Right hindlimb (tissue), 1 donor: ENCODE data around the gene LRP11.

Source experiments
- DNase-seq: peaks from one replicate; pipeline ENCODE4 v3.0.0-alpha.2; 2018

LRP11 gene

DNA sequence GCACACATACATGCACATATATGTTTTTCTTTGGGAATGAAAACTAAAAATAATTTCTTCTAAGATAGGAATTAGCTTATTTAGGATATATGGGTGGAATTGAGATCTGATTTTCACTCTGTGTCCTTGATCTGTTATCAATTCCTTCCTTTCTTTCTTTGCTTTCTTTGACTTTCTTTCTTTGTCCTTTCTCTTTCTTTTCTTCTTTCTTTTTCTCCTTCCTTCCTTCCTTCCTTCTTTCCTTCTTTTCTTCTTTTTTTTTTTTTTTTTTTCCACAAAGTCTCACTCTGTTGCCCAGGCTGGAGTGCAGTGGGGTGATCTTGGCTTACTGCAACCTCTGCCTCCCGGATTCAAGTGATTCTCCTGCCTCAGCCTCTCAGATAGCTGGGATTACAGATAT lies 86.5 kb downstream of the LRP11 start:
- DNase-seq: no peak

- DNase-seq: no peak
Measured at GRCh38 chr6:149771925-149772324, 92.2 kb downstream of the LRP11 start.

DNA sequence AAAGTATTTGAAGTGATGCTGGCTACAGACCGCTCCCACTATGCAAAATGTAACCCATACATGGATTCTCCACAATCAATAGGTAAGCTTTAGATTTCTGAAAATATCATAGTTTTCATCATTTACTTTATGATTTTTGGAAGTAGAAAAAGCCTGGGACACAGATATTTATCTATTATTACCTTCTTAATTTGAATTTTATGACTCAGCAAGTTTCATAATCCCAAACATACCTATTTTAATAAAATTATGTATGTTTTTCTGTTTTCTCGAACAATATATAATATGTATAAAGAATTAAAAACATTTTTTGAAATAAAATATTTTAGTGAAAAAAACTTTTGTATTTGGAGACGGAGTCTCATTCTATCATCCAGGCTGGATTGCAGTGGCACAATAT lies 93.0 kb downstream of the LRP11 start:
- DNase-seq: no peak

DNA sequence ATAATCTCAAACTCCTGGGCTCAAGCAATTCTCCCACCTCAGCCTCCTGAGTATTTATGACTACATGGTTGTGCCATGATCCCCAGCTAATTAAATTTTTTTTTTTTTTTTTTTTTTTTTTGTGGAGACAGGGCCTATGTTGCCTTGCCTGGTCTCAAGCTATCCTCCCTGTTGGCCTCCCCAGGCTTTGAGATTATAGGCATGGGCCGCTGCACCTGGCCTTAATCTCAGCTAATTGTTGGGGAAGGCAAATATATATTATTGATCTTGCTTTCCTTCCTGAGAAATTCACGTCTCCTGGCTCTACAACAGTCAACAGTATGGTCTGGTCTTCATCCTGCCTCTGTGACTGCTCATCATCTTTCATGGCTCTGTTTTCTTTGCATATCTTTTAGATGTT lies 94.5 kb downstream of the LRP11 start:
- DNase-seq: no peak
